ENCODE data around the gene SCAMP5.

Gene SCAMP5

GRCh38 chr15:75048394-75048793, 53.0 kb downstream of the SCAMP5 start:
- DNase-seq (ENCODE audit: low read depth): no peak

GRCh38 chr15:75049392-75049791, 54.0 kb downstream of the SCAMP5 start:
- no peak for DNase-seq (ENCODE audit: low read depth)

- no peak for DNase-seq (ENCODE audit: low read depth)
Observed at GRCh38 chr15:75050283-75050682, 54.9 kb downstream of the SCAMP5 start.

GRCh38 chr15:75051191-75051608, 55.8 kb downstream of the SCAMP5 start:
- DNase-seq (ENCODE audit: low read depth): no peak

GRCh38 chr15:75051711-75052110, 56.3 kb downstream of the SCAMP5 start:
- DNase-seq (ENCODE audit: low read depth): no peak

GRCh38 chr15:75052972-75053747, 57.8 kb downstream of the SCAMP5 start:
- DNase-seq (ENCODE audit: low read depth): no peak

- DNase-seq (ENCODE audit: low read depth): no peak
Observed at GRCh38 chr15:75053748-75054125, 58.4 kb downstream of the SCAMP5 start.

- DNase-seq (ENCODE audit: low read depth): no peak
Observed at GRCh38 chr15:75054172-75054897, 59.0 kb downstream of the SCAMP5 start.

- no peak for DNase-seq (ENCODE audit: low read depth)
Observed at GRCh38 chr15:75056036-75056435, 60.7 kb downstream of the SCAMP5 start.

- DNase-seq (ENCODE audit: low read depth): no peak
Observed at GRCh38 chr15:75058127-75058905, 63.0 kb downstream of the SCAMP5 start.

- no peak for DNase-seq (ENCODE audit: low read depth)
Observed at GRCh38 chr15:75059607-75060006, 64.2 kb downstream of the SCAMP5 start.

- DNase-seq (ENCODE audit: low read depth): no peak
Observed at GRCh38 chr15:75061272-75061671, 65.9 kb downstream of the SCAMP5 start.

- DNase-seq (ENCODE audit: low read depth): no peak
Observed at GRCh38 chr15:75062706-75063105, 67.3 kb downstream of the SCAMP5 start.

- DNase-seq (ENCODE audit: low read depth): no peak
Observed at GRCh38 chr15:75063338-75063737, 68.0 kb downstream of the SCAMP5 start.

- DNase-seq (ENCODE audit: low read depth): no peak
Observed at GRCh38 chr15:75063889-75064288, 68.5 kb downstream of the SCAMP5 start.

- no peak for DNase-seq (ENCODE audit: low read depth)
Observed at GRCh38 chr15:75064846-75065245, 69.5 kb downstream of the SCAMP5 start.

GRCh38 chr15:75065467-75065850, 70.1 kb downstream of the SCAMP5 start:
- no peak for DNase-seq (ENCODE audit: low read depth)

GRCh38 chr15:75065851-75066509, 70.6 kb downstream of the SCAMP5 start:
- DNase-seq (ENCODE audit: low read depth): no peak

- DNase-seq (ENCODE audit: low read depth): no peak
Observed at GRCh38 chr15:75067123-75067830, 71.9 kb downstream of the SCAMP5 start.

- DNase-seq (ENCODE audit: low read depth): no peak
Observed at GRCh38 chr15:75068748-75069147, 73.4 kb downstream of the SCAMP5 start.

- no peak for DNase-seq (ENCODE audit: low read depth)
Observed at GRCh38 chr15:75069301-75069925, 74.0 kb downstream of the SCAMP5 start.

Data from stimulated activated CD4-positive, alpha-beta T cell treated with anti-CD3 and anti-CD28 coated beads, Interleukin-2, amount 100 ng/mL, for 4 hours (primary cell).